HepG2 (cell line): ENCODE measurements around the gene SLC35B2. TPM values are rescaled to one million over a fixed set of nuclear protein-coding genes. Genes with fewer than 3 reads are reported as not detected.
A peak's percentile ranks its signal among the peaks of the same experiment; 100 is the strongest.

Experiments
- AKAP8 ChIP-seq: sonication (generic); formaldehyde crosslinking; IDR thresholded peaks from 2 replicates; pipeline ENCODE4 v1.5.1; 2020; ENCODE audit warnings: mild to moderate bottlenecking, missing genetic modification reagents
- ASH2L ChIP-seq: fragments of 300-600, 200-600 bp; sonication (generic); IDR thresholded peaks from 2 replicates; pipeline ENCODE4 v1.7.0; 2017; ENCODE audit warnings: low read depth, mild to moderate bottlenecking, moderate library complexity, mixed read lengths, low read length; ENCODE audit not compliant: insufficient read length
- FOXK1 ChIP-seq: sonication (generic); formaldehyde crosslinking; IDR thresholded peaks from 2 replicates; pipeline ENCODE4 v1.4.0; 2020; ENCODE audit warnings: low read depth, missing genetic modification reagents, borderline replicate concordance
- FOXK2 ChIP-seq: fragments of 450-650 bp; IDR thresholded peaks from 2 replicates; pipeline ENCODE4 v1.6.1; 2016
- GATAD2A ChIP-seq: IDR thresholded peaks from 2 replicates; pipeline ENCODE4 v1.6.1; 2016
- NCOR1 ChIP-seq: fragments of 200-600 bp; sonication (generic); IDR thresholded peaks from 2 replicates; pipeline ENCODE4 v1.7.0; 2017; ENCODE audit warnings: antibody characterized with exemption, low read length, borderline replicate concordance
- NONO ChIP-seq, 2 experiments: fragments of 450-650 bp in 1 of 2; sonication (generic) in 1 of 2; formaldehyde crosslinking in 1 of 2; IDR thresholded peaks in 1 of 2; conservative IDR thresholded peaks in 1 of 2; 2 replicates each; pipeline versions ENCODE4 v1.6.1 to v1.8.0; 2017 to 2022; ENCODE audit warnings: mild to moderate bottlenecking in 1 of 2, missing genetic modification reagents in 1 of 2, moderate library complexity in 1 of 2
- NR2C2 ChIP-seq: sonication (generic); formaldehyde crosslinking; IDR thresholded peaks from 2 replicates; pipeline ENCODE4 v1.4.0; 2020; ENCODE audit warnings: missing genetic modification reagents, mild to moderate bottlenecking, moderate library complexity, borderline replicate concordance
- PATZ1 ChIP-seq: sonication (generic); formaldehyde crosslinking; IDR thresholded peaks from 2 replicates; pipeline ENCODE4 v1.4.0; 2020; ENCODE audit warnings: missing genetic modification reagents
- RFX1 ChIP-seq: fragments of 450-650 bp; IDR thresholded peaks from 2 replicates; pipeline ENCODE4 v1.6.1; 2017
- RFX3 ChIP-seq: IDR thresholded peaks from 2 replicates; pipeline ENCODE4 v1.6.1; 2016; ENCODE audit warnings: missing biosample characterization, missing genetic modification reagents
- SALL1 ChIP-seq: sonication (generic); formaldehyde crosslinking; IDR thresholded peaks from 2 replicates; pipeline ENCODE4 v1.8.0; 2022; ENCODE audit warnings: mild to moderate bottlenecking, missing genetic modification reagents
- SMAD9 ChIP-seq: sonication (generic); formaldehyde crosslinking; IDR thresholded peaks from 2 replicates; pipeline ENCODE4 v1.5.1; 2020; ENCODE audit warnings: mild to moderate bottlenecking, missing genetic modification reagents
- STAT5B ChIP-seq: sonication (generic); formaldehyde crosslinking; IDR thresholded peaks from 2 replicates; pipeline ENCODE4 v1.4.0; 2020; ENCODE audit warnings: missing genetic modification reagents
- ZFP91 ChIP-seq: sonication (generic); formaldehyde crosslinking; IDR thresholded peaks from 2 replicates; pipeline ENCODE4 v1.9.0; 2022; ENCODE audit warnings: missing genetic modification reagents, mild to moderate bottlenecking, borderline replicate concordance
- ZIK1 ChIP-seq: sonication (generic); formaldehyde crosslinking; IDR thresholded peaks from 2 replicates; pipeline ENCODE4 v1.5.0; 2020; ENCODE audit warnings: mild to moderate bottlenecking, low read depth, missing genetic modification reagents, borderline replicate concordance
- ZNF274 ChIP-seq: sonication (generic); formaldehyde crosslinking; IDR thresholded peaks from 2 replicates; pipeline ENCODE4 v1.5.1; 2020; ENCODE audit warnings: mild to moderate bottlenecking, missing genetic modification reagents
- ZNF550 ChIP-seq: sonication (generic); formaldehyde crosslinking; IDR thresholded peaks from 2 replicates; pipeline ENCODE4 v1.4.0; 2020; ENCODE audit warnings: mild to moderate bottlenecking, missing genetic modification reagents, borderline replicate concordance
- ZNF605 ChIP-seq: sonication (generic); formaldehyde crosslinking; IDR thresholded peaks from 2 replicates; pipeline ENCODE4 v1.8.0; 2022; ENCODE audit warnings: mild to moderate bottlenecking, missing genetic modification reagents
- ZNF619 ChIP-seq: sonication (generic); formaldehyde crosslinking; IDR thresholded peaks from 2 replicates; pipeline ENCODE4 v1.4.0; 2020; ENCODE audit warnings: mild to moderate bottlenecking, missing genetic modification reagents
- ZNF678 ChIP-seq: sonication (generic); formaldehyde crosslinking; IDR thresholded peaks from 2 replicates; pipeline ENCODE4 v1.4.0; 2020; ENCODE audit warnings: mild to moderate bottlenecking, missing genetic modification reagents
- polyA plus RNA-seq, 8 experiments: library from polyadenylated mRNA; depleted of rRNA in 3 of 8; stranded (reverse) in 7 of 8; unstranded in 1 of 8; fragments of >200 nt; fragmentation: Illumina TruSeq in 4 of 8; extraction: Trizol in 4 of 8; gene quantifications; 2 replicates each; pipeline versions ENCODE4 v1.2.1 to v1.2.3, GENCODE V29; 2011 to 2016; ENCODE audit warnings: low read depth in 4 of 8, missing spikeins in 1 of 8, mixed read lengths in 1 of 8; ENCODE audit not compliant: insufficient read depth in 1 of 8
- total RNA-seq, 5 experiments: library from RNA; depleted of rRNA; stranded (reverse); fragments of >200 nt; fragmentation: Illumina TruSeq; extraction: Trizol; gene quantifications; 2 replicates each; pipeline ENCODE4 v1.2.3, GENCODE V29; 2016; ENCODE audit warnings: low read depth in 1 of 5
- TF ChIP-seq, protein P1 (sequence below): sonication (generic); formaldehyde crosslinking; IDR thresholded peaks from 2 replicates; pipeline ENCODE4 v1.5.0; 2020; ENCODE audit warnings: missing genetic modification reagents
- TF ChIP-seq, protein P2 (sequence below): sonication (generic); formaldehyde crosslinking; IDR thresholded peaks from 2 replicates; pipeline ENCODE4 v1.8.0; 2022; ENCODE audit warnings: missing genetic modification reagents, mild to moderate bottlenecking, borderline replicate concordance

The SLC35B2 gene
- total and polyA plus RNA-seq, 2 of the 13 experiments (the other 11 are each of a cell fraction or from before 2014, with no cell fraction given), result 61.1 to 148 TPM

DNA sequence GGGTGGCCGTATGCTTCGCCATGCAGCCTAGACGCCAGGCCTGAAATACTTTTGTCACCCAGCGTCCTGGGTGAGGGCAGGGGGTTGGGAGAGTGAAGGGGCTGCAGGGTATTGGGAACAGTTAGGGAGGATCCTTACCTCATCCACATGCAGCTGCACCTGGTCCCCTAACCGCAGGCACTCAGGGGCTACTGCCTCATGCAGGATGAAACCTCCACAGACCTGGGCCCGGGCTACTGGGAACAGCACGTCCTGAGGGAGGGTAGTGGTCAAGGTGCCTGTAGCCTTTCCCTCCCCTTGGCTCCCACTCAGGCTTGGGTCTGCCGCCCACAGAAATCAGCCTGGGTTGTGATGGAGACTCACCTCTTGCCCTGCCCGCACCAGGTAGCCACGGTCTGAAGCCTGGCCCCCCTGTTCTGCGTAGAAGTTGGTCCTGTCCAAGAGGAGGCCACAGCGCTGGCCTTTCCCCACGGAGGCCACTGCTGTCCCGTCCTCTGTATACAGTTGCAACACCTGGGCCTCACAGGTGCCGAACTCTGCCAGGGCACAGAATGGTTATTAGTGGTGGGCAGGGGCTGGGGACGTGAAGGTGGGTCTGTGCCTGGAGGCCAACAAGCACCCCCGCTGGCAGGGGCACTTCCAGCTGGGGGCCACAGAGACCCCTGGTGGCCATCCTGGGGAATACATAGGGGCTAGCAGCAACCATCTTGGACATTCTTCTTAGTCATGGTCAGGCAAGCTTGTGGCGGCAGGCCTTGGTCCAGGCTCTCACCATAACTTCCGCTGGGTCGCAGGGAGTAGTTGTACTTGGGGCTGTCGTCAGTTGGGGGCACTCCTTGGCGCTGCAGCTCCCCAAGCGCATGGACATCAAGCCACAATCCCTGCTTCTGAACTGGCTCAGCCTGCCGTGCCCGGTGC is 47.2 kb upstream of the SLC35B2 start (continued):
- TF ChIP-seq ZNF605 (CRISPR knock-in tag) (peak; percentile 35; the same call in 1 of the 2 replicates), ZNF550 (no peak), ZNF678 (no peak), ZNF274 (CRISPR knock-in tag) (0 out of 2 replicates have a peak, but pooled peaks have one; percentile 28), ASH2L (no peak), AKAP8 (no peak), SMAD9 (no peak), ZNF619 (CRISPR knock-in tag) (no peak), NR2C2 (CRISPR knock-in tag) (no peak), PATZ1 (CRISPR knock-in tag) (peak; percentile 67), ZFP91 (CRISPR knock-in tag) (peak; percentile 47; the same call in 1 of the 2 replicates), FOXK1 (CRISPR knock-in tag) (no peak), FOXK2 (no peak), NONO (IDR thresholded peaks at IDR 0.05) (no peak), NONO (CRISPR knock-in tag; conservative IDR thresholded peaks at IDR 0.05) (no peak), SALL1 (CRISPR knock-in tag) (peak; percentile 39; the same call in 1 of the 2 replicates), ZIK1 (no peak), RFX3 (no peak), RFX1 (no peak), STAT5B (no peak), NCOR1 (no peak), GATAD2A (CRISPR knock-in tag) (no peak)
- TF ChIP-seq, protein P1, sequence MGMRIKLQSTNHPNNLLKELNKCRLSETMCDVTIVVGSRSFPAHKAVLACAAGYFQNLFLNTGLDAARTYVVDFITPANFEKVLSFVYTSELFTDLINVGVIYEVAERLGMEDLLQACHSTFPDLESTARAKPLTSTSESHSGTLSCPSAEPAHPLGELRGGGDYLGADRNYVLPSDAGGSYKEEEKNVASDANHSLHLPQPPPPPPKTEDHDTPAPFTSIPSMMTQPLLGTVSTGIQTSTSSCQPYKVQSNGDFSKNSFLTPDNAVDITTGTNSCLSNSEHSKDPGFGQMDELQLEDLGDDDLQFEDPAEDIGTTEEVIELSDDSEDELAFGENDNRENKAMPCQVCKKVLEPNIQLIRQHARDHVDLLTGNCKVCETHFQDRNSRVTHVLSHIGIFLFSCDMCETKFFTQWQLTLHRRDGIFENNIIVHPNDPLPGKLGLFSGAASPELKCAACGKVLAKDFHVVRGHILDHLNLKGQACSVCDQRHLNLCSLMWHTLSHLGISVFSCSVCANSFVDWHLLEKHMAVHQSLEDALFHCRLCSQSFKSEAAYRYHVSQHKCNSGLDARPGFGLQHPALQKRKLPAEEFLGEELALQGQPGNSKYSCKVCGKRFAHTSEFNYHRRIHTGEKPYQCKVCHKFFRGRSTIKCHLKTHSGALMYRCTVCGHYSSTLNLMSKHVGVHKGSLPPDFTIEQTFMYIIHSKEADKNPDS (CRISPR knock-in tag), result no peak
- TF ChIP-seq, protein P2, sequence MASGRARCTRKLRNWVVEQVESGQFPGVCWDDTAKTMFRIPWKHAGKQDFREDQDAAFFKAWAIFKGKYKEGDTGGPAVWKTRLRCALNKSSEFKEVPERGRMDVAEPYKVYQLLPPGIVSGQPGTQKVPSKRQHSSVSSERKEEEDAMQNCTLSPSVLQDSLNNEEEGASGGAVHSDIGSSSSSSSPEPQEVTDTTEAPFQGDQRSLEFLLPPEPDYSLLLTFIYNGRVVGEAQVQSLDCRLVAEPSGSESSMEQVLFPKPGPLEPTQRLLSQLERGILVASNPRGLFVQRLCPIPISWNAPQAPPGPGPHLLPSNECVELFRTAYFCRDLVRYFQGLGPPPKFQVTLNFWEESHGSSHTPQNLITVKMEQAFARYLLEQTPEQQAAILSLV (CRISPR knock-in tag), result no peak
